ENCODE results near the gene ENKD1.

The ENKD1 gene

DNA sequence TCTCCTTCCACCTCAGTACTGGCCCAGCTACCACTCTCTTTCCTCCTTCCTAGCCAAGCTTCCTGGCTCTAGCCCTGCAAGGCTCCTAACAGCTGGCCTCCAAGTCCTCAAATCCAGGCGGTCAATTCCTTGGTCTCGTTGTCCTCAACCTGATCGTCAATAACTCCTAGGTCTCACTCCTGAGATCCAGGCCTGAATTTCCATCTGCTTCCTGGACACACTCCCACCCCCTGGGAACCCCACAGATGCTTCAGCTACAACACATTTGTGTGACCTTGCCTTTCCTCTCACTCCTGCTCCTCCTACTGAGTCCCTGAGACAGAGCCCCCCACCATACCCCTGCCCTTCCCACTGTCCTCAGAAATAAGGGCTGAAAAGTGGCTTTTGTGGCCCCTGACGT lies 2.3 kb downstream of the ENKD1 start:
- DNase-seq, result no peak

DNA sequence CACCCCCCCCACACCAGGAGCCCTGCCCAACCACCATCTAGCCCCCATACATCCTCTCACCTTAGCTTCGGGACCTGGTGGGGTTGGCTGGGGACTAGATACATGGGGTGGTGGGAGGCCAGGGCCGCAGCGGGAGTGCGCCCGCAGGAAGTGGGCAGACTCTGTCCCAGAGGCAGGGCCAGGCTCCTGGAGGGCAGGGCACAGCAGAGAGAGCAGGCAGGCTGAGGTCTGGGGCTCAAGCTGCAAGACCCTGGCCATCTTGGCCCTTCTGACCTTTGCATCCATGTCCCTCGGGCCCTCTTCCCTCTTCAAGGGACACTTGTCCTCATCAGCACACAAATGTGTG lies 2.7 kb downstream of the ENKD1 start:
- no peak for DNase-seq

DNA sequence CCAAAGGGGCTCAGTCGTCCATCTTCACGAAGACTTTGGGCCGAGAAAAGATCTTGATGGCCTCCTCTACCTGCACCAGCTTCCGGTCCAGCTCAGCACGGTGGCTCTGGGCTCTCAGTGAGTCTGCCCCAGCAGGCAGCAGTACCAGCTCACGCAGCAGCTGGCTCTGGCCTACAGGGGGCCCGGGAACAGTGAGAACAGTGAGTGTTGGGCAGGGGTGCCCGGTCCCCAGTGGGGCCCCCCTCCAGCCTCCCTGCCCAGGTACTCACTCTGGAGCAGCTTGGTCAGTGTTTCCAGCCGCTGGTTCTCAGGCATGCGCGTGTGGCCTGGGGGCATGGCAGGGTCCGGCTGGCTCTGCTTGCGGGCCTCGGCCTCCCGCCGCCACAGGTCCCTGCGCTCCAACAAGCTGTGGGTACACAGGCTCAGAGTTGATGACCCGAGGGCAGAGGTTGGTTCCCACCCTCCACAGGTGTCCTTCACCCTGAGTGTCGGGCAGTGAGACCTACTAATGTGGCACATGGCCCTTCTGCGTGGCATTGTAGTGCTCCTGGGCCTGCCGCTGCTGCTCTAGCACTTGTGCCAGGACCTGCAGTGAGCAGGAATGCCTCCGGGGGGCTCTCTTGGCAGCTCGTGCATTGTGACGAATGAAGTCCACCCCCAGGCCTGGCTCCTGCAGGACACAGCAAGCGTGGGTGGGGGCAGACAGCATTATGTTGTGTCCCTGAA lies 3.2 kb downstream of the ENKD1 start:
- peak in 12 of 58 donors; percentile 15 to 59 (median 30) for DNase-seq

DNA sequence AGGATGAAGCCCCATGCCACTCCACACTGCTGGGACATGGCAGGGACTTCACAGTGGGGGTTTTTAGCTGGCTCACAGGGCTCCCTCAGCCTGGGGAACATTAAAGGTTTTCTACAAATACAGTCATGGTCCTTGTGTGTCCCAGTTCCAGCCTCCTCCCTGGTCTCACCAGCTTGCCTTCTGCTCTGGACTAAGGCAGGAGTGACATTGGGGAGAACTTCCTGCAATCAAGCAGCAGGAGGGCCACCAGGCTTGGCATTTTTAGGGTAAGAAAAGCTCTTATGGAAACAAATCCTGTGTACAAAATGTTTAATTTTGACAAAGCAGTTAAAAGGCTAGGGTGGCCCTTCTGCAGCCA lies 3.9 kb downstream of the ENKD1 start:
- no peak for DNase-seq

GRCh38 chr16:67661886-67662652 lies 4.5 kb downstream of the ENKD1 start:
- DNase-seq, result no peak

DNA sequence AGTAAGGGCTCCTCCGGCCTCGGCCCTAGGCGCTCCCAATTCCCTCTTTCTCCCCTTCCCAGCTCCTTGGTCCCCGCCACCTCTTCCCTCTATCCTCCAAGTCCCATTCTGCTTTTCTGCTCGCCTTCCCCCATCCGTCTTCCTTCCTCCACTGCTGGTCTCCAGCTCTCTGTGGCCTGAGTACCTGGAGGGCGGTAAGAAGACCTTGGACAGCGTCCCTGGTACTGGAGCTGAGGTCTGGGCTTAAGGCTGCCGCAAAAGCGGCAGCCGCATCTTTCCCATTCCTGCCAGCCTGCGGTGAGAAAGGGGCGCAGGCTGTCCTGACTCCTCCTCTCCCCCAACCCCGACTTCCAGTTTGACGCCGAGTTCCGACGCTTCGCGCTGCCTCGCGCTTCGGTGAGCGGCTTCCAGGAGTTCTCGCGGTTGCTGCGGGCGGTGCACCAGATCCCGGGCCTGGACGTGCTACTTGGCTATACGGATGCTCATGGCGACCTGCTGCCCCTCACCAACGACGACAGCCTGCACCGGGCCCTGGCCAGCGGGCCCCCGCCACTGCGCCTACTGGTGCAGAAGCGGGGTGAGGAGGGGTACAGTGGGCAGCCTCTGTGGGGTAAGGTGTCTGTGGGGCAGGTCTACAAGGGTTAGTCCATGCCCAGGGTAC lies 5.3 kb downstream of the ENKD1 start:
- DNase-seq, result peak in 8 of 58 donors; percentile 34 to 73 (median 60)

GRCh38 chr16:67660564-67661028 lies 6.0 kb downstream of the ENKD1 start, which contains the start of gene PARD6A:
TSS of gene PARD6A (plus strand) at chr16:67660960. CDS start at chr16:67661039, 79 bp downstream.
- peak; percentile 58 to 98 (median 92) for DNase-seq

DNA sequence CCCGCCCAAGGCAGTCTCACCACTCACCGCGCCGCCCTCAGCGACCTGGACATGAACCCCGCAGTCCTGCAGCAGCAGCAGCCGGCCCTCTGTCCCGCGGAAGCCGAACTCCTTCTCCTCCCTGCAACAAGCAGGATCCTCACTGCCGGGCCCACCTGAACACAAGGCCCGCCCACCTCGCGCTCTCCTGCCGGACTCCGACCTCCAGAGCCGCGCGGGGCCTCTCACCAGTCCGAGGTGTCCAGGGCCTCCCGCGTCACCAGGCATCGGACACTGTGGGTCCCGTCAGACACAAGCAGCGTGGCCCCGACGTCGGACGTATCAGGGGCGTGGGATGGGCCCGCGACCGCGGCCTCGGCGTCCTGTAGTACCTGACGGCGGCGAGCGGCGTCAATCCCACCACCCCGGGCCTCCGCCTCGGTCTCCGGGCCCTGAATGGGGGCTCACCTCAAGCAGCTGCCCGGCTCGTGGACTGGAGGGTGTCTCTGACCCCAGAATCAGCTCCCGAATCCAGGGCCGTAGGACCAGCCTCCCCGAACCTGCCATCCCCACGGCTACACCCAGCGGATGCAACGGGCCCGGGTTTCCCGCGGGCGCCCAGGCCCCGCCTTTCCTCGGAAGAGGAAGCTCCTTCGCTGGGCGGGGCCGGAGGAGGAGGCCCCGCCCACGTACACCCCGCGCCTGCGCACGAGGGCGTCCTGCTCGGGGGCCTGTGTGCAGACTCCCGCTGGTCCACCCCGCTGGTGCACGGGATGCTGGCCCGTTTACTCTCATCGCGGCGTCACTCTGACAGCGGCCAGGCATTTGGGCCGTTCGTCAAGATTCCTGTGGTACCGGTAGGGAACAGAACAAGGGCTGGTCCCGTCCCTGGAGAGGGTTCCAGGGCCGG lies 6.6 kb downstream of the ENKD1 start, which contains the start of gene ACD:
TSS of gene ACD (minus strand) at position 586 of the 889 bp plus-strand sequence. CDS start at position 546, 40 bp downstream.
- peak; percentile 59 to 95 (median 86) for DNase-seq

GRCh38 chr16:67658849-67659674 lies 7.5 kb downstream of the ENKD1 start:
- DNase-seq, result no peak

DNA sequence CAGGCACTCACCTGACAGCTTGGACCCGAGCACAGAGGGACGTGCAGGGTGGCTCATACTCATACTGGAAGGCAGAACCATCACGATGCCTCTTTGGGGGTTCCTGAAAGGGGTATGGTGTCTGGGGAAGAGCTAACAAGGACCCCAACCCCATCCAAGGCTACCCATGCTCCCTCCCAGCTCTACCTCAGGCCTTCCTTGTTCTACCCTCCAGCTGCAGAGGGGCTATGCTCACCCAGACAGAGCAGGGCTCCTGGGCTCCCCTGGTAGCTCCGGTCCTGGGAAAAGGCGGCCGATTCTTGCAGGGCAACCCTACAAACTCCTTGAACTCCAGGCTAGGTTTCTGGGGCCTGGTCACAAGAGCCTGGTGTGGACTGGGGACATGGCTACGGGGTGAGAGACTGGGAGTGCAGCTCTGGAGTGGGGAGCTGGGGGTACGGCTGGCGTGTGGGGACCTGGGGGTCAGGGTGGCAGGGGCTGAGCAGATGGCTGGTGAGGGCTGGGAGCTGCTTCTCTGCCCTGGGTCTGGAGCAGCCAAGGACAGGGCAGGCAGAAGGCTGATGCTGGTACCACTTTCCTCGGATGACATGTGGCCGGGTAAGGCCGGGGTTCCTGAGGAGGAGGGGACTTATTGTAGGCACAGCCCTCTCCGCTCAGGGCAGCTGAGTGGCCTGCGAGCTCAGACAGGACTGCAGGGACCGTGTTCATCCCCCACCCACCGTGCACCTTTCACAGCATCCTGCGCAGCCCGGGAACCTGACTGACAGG lies 8.6 kb downstream of the ENKD1 start:
- DNase-seq, result no peak

GRCh38 chr16:67657017-67657608 lies 9.4 kb downstream of the ENKD1 start:
- DNase-seq, result no peak

- DNase-seq, result no peak
Observed at GRCh38 chr16:67656344-67657016, 10.1 kb downstream of the ENKD1 start.

DNA sequence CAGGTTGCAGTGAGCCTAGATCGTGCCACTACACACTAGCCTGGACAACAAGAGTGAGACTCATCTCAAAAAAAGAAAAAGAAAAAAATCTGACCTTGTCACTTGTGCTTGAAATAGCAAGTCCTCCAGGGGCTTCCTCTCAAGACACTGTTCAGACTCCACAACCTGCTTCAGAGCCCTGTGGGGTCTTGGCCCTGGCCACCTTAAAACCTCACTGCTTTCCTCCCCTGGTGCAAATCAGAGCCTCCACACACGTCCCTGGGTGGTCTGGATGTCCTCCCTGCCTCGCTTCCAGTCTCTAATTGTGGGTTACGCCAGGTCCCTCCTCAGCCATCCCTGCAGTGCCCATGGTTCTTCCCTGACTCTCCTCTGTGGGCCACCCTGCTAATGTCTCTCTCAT lies 11.2 kb downstream of the ENKD1 start:
- DNase-seq, result no peak

DNA sequence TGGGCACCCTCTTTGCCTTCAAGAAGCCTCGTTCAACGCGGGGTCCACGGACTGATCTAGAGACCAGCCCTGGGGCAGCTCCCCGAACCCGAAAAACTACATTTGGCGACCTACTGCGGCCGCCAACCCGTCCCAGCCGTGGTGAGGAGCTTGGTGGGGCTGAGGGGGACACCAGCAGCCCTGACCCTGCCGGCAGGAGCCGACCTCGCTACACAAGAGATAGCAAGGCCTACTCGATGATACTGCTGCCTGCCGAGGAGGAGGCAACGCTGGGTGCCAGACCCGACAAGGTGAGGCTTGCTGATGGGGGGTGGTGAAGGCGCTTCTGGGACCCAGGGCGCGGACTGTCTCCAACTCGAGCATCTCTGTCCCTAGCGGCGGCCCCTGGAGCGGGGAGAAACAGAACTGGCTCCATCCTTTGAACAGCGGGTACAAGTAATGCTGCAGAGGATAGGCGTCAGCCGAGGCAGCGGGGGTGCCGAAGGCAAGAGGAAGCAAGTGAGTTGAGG lies 12.1 kb downstream of the ENKD1 start:
- DNase-seq, result peak in 3 of 58 donors; percentile 20 to 38 (median 24)

GRCh38 chr16:67653789-67654402 lies 12.7 kb downstream of the ENKD1 start:
- peak in 2 of 58 donors; percentile 15 to 50 for DNase-seq

GRCh38 chr16:67653128-67653788 lies 13.3 kb downstream of the ENKD1 start:
- DNase-seq, result peak in 7 of 58 donors; percentile 14 to 38 (median 29)
